DND-41 (cell line): ENCODE data around the gene VSNL1.

ENCODE experiments used
- EZH2 ChIP-seq: IDR thresholded peaks from 3 replicates; pipeline ENCODE4 v1.6.1; 2012; ENCODE audit warnings: borderline replicate concordance, low read depth, mild to moderate bottlenecking, moderate library complexity, low read length, inconsistent platforms; ENCODE audit not compliant: severe bottlenecking
- TF ChIP-seq, protein P1 (sequence below): IDR thresholded peaks from 2 replicates; pipeline ENCODE4 v1.5.1; 2012; ENCODE audit warnings: borderline replicate concordance, low read length, moderate library complexity, mild to moderate bottlenecking; ENCODE audit not compliant: poor library complexity, severe bottlenecking; ENCODE audit errors: extremely low read depth

DNA sequence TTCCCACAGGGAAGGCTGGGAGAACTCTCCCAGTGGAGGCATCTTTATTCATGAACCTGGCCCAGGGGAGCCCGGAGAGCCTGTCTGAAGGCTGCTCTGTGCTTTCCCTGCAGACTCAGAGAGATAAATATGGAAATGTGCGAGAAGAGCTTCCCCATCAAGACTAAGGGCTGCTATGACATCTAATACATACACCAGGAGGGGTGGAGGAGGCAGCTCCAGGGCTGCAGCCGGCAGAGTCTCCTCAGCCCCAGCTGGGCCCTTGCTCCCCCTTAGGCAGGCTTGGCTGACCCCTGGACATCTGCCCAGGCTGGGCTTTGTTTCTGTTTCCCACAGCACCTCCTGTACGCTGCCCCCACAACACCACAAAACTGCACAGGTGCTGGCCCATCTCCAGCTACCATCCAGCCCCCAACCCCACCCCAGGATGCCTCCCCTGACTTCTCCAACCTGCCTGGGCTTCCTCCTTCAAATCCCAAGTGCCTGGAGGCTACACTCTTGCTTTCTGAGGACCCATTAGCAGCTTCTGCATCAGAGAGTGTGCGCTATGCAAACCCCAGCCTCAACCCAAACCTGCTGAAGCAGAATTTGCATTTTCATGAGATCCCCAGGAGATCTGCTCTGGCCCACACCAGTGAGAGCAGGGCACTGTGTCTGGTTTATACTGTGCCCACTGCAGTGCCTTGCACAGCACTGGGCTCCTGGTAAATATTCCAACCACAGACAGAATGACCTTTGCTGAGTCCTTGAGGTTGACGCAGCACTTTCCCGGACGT lies 96.8 kb downstream of the VSNL1 start:
- no peak for TF ChIP-seq EZH2
- TF ChIP-seq, protein P1, sequence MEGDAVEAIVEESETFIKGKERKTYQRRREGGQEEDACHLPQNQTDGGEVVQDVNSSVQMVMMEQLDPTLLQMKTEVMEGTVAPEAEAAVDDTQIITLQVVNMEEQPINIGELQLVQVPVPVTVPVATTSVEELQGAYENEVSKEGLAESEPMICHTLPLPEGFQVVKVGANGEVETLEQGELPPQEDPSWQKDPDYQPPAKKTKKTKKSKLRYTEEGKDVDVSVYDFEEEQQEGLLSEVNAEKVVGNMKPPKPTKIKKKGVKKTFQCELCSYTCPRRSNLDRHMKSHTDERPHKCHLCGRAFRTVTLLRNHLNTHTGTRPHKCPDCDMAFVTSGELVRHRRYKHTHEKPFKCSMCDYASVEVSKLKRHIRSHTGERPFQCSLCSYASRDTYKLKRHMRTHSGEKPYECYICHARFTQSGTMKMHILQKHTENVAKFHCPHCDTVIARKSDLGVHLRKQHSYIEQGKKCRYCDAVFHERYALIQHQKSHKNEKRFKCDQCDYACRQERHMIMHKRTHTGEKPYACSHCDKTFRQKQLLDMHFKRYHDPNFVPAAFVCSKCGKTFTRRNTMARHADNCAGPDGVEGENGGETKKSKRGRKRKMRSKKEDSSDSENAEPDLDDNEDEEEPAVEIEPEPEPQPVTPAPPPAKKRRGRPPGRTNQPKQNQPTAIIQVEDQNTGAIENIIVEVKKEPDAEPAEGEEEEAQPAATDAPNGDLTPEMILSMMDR, result no peak
